Measurements from ENCODE around the gene CD82.
"Not testable (repeated sequence)": the region's sequence is repeated elsewhere in the genome, so short reads cannot be mapped to it uniquely, and the experiment has no call there.

- not testable (repeated sequence) for TF ChIP-seq SUZ12 (IDR thresholded peaks at IDR 0.05; ENCODE audit: extremely low read depth, insufficient read depth, insufficient read length); ZNF274 (IDR thresholded peaks at IDR 0.05; ENCODE audit: low read depth, low read length); YY1 (IDR thresholded peaks at IDR 0.05; ENCODE audit: insufficient read depth, insufficient read length)
Observed at GRCh38 chr11:44547534-44547933, 17.9 kb upstream of the CD82 start.

All from NT2/D1 (cell line).